GM21367 (cell line): ENCODE measurements around the gene SLC35D1.
"Not testable (repeated sequence)": the region's sequence is repeated elsewhere in the genome, so short reads cannot be mapped to it uniquely, and the experiment has no call there.

Experiments used
- ATAC-seq: cut with Tn5 transposase; IDR thresholded peaks from one replicate; pipeline ENCODE4 v1.9.1; 2021; ENCODE audit not compliant: unreplicated experiment

Gene SLC35D1

GRCh38 chr1:67053785-67054772 lies at the start of gene SLC35D1:
SLC35D1 (minus strand) TSS chr1:67054148; CDS start chr1:67054013, 135 bp downstream.
- ATAC-seq: peak; percentile 77

- no peak for ATAC-seq
These were observed 49.6 kb upstream of the SLC35D1 start for GRCh38 chr1:67103548-67103947.

- ATAC-seq: no peak
These were observed 46.9 kb upstream of the SLC35D1 start for GRCh38 chr1:67100833-67101232.

GRCh38 chr1:67097305-67097704 lies 43.4 kb upstream of the SLC35D1 start:
- no peak for ATAC-seq

- no peak for ATAC-seq
These were observed 40.2 kb upstream of the SLC35D1 start for GRCh38 chr1:67094191-67094590.

- ATAC-seq: no peak
These were observed 35.8 kb upstream of the SLC35D1 start for GRCh38 chr1:67089685-67090208.

- no peak for ATAC-seq
These were observed 34.5 kb upstream of the SLC35D1 start for GRCh38 chr1:67088440-67088839.

- no peak for ATAC-seq
These were observed 31.4 kb upstream of the SLC35D1 start for GRCh38 chr1:67085326-67085725.

GRCh38 chr1:67084765-67085318 lies 30.9 kb upstream of the SLC35D1 start:
- no peak for ATAC-seq

GRCh38 chr1:67078291-67078690 lies 24.3 kb upstream of the SLC35D1 start:
- ATAC-seq: no peak

GRCh38 chr1:67077593-67077992 lies 23.6 kb upstream of the SLC35D1 start:
- no peak for ATAC-seq

GRCh38 chr1:67072749-67073148 lies 18.8 kb upstream of the SLC35D1 start:
- no peak for ATAC-seq

- not testable (repeated sequence) for ATAC-seq
These were observed 13.7 kb upstream of the SLC35D1 start for GRCh38 chr1:67067655-67068054.

- ATAC-seq: no peak
These were observed 8.5 kb upstream of the SLC35D1 start for GRCh38 chr1:67062412-67062811.

- ATAC-seq: no peak
These were observed 7.3 kb upstream of the SLC35D1 start for GRCh38 chr1:67061266-67061665.

GRCh38 chr1:67060811-67061218 lies 6.9 kb upstream of the SLC35D1 start:
- no peak for ATAC-seq

- no peak for ATAC-seq
These were observed 5.4 kb upstream of the SLC35D1 start for GRCh38 chr1:67059346-67059745.

GRCh38 chr1:67058761-67059160 lies 4.8 kb upstream of the SLC35D1 start:
- ATAC-seq: no peak

GRCh38 chr1:67058242-67058641 lies 4.3 kb upstream of the SLC35D1 start:
- no peak for ATAC-seq

GRCh38 chr1:67053535-67053784 lies 488 bp downstream of the SLC35D1 start:
- peak; percentile 29 for ATAC-seq

- peak; percentile 15 for ATAC-seq
These were observed 1.0 kb downstream of the SLC35D1 start for GRCh38 chr1:67052741-67053534.
